ACC112 (cell line): Measurements from ENCODE around the gene CEMIP2.

Experiments used
- H2AFZ ChIP-seq: fragments of 200-600 bp; sonication (generic); one replicate; pipeline ENCODE4 v1.6.0; 2017; ENCODE audit warnings: antibody characterized with exemption, low read length; ENCODE audit not compliant: unreplicated experiment
- H3K27ac ChIP-seq: fragments of 200-600 bp; sonication (generic); 2 replicates; pipeline ENCODE4 v1.5.1; 2014; ENCODE audit warnings: low read depth, mild to moderate bottlenecking, antibody characterized with exemption, low read length, moderate library complexity
- H3K27me3 ChIP-seq: fragments of 200-600 bp; sonication (generic); 2 replicates; pipeline ENCODE4 v1.6.1; 2014; ENCODE audit warnings: mild to moderate bottlenecking, antibody characterized with exemption, low read length, moderate library complexity, mixed read lengths; ENCODE audit not compliant: insufficient read depth
- H3K36me3 ChIP-seq: fragments of 200-600 bp; sonication (generic); 2 replicates; pipeline ENCODE4 v1.6.1; 2016; ENCODE audit warnings: mild to moderate bottlenecking, antibody characterized with exemption, low read length, moderate library complexity, mixed read lengths; ENCODE audit not compliant: insufficient read depth
- H3K4me1 ChIP-seq: fragments of 200-600 bp; sonication (generic); one replicate; pipeline ENCODE4 v1.6.1; 2016; ENCODE audit warnings: low read length, mixed read lengths; ENCODE audit not compliant: insufficient read depth, unreplicated experiment, control insufficient read depth
- H3K4me3 ChIP-seq: fragments of 200-600 bp; sonication (generic); 2 replicates; pipeline ENCODE4 v1.5.1; 2014; ENCODE audit warnings: mild to moderate bottlenecking, low read depth, low read length
- H3K79me2 ChIP-seq: fragments of 200-600 bp; sonication (generic); one replicate; pipeline ENCODE4 v1.6.0; 2016; ENCODE audit warnings: low read length; ENCODE audit not compliant: control insufficient read depth, unreplicated experiment, insufficient read depth

The CEMIP2 gene

GRCh38 chr9:71772726-71773125, 4.4 kb upstream of the CEMIP2 start:
- Histone ChIP-seq H3K27me3 (no peaks in the 10 kb centered on the region), H2AFZ (no peak overlapping the region), H3K4me1 (no peaks in the 10 kb centered on the region), H3K79me2 (peaks cover 4% of the 10 kb centered on the region), H3K36me3 (no peaks in the 10 kb centered on the region), H3K27ac (no peak overlapping the region), H3K4me3 (no peak overlapping the region)

DNA sequence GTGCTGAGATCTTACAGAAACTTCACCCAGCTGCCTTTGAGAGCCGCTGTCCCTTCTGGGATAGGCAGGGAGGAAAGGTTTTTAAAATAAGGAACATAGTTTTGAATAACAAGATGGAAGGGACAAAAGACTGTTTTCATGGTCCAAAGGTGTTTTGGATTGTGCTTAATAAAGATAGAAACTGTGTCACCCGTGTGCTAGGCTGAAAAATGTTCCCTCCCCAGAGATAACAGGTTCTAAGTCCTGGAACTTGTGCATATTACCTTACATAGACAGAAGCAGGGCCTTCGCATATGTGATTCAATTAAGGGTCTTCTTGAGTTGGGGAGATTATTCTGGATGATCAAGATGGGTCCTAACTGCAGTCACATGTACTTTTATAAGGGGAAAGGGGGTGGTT, 1.9 kb upstream of the CEMIP2 start:
- H3K4me1 ChIP-seq, result peaks cover 20% of the 10 kb centered on the region
- H2AFZ ChIP-seq, result no peak overlapping the region
- no peak overlapping the region for H3K27ac ChIP-seq
- peaks cover 26% of the 10 kb centered on the region for H3K79me2 ChIP-seq
- H3K27me3 ChIP-seq, result no peaks in the 10 kb centered on the region
- H3K36me3 ChIP-seq, result no peaks in the 10 kb centered on the region
- H3K4me3 ChIP-seq, result no peak overlapping the region; the same call in 1 of the 2 replicates

- Histone ChIP-seq H3K36me3 (no peaks in the 10 kb centered on the region), H3K27ac (no peak overlapping the region), H3K27me3 (no peaks in the 10 kb centered on the region), H3K79me2 (peaks cover 32% of the 10 kb centered on the region), H2AFZ (peak overlapping the region; percentile 53), H3K4me3 (peak overlapping the region; percentile 82), H3K4me1 (peaks cover 27% of the 10 kb centered on the region)
Observed at GRCh38 chr9:71769175-71770161, 1.2 kb upstream of the CEMIP2 start.

- Histone ChIP-seq H3K27me3 (no peaks in the 10 kb centered on the region), H3K79me2 (peaks cover 35% of the 10 kb centered on the region), H3K36me3 (no peaks in the 10 kb centered on the region), H3K27ac (no peak overlapping the region), H3K4me1 (peaks cover 43% of the 10 kb centered on the region), H2AFZ (peak overlapping the region; percentile 86), H3K4me3 (peak overlapping the region; percentile 98)
Observed at GRCh38 chr9:71767776-71768321, 464 bp downstream of the CEMIP2 start.

DNA sequence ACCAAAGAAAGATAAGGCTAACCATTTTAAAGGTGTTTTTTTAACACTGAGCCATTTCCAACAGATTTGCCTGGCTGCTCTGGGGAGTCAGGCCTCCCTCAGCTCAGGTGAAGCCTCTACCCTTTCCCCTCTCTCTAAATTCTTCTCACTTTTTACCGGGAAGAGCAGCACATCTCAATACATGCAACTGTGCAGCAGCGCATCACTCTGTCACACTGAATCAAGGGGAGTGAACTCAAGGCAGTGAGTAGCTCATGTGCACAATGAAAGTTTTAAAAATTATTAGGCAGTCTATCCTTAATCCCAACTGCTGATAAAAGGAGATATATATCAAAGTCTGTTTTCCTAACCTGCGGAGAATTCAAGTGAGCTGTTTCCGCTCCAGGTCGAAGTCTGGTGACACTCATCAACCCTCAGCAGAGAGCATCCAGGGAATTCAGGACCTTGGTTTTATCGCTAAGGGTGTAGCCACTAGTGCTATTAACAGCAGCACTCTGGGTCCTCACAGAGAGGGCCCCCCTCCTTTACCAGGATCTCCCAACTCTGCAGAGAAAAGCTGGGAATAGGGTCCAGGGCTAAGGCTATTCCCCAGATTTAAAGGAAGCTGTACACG, 1.0 kb downstream of the CEMIP2 start:
- peaks cover 35% of the 10 kb centered on the region for H3K79me2 ChIP-seq
- H2AFZ ChIP-seq, result peak overlapping the region; percentile 86
- H3K27ac ChIP-seq, result no peak overlapping the region
- H3K4me3 ChIP-seq, result peak overlapping the region; percentile 98
- peaks cover 49% of the 10 kb centered on the region for H3K4me1 ChIP-seq
- no peaks in the 10 kb centered on the region for H3K27me3 ChIP-seq
- H3K36me3 ChIP-seq, result no peaks in the 10 kb centered on the region

- no peak overlapping the region for H2AFZ ChIP-seq
- no peaks in the 10 kb centered on the region for H3K27me3 ChIP-seq
- H3K27ac ChIP-seq, result no peak overlapping the region
- H3K36me3 ChIP-seq, result no peaks in the 10 kb centered on the region
- H3K79me2 ChIP-seq, result peaks cover 41% of the 10 kb centered on the region
- peaks cover 55% of the 10 kb centered on the region for H3K4me1 ChIP-seq
- H3K4me3 ChIP-seq, result peak overlapping the region; percentile 98
Observed at GRCh38 chr9:71766663-71767062, 1.6 kb downstream of the CEMIP2 start.

DNA sequence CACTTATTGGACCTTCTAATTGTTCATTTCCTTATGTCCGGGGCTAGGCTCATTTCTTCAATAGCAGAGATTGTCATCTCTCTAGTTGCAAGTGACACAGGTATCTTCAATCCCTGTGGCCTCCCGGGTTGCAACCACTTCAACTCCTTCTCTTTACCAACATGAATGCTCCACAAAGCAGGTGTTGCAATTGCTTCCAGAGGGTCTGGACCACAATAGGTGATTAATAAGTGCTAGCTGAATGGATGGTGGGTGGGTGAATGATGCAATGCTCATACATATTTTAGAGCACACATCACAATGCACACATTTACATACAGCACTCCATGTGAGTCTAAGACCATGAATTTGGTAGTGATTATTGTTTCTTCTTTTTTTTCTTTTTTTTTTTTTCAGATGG, 2.6 kb downstream of the CEMIP2 start:
- no peaks in the 10 kb centered on the region for H3K36me3 ChIP-seq
- H3K27me3 ChIP-seq, result no peaks in the 10 kb centered on the region
- H2AFZ ChIP-seq, result no peak overlapping the region
- no peak overlapping the region for H3K4me3 ChIP-seq
- peaks cover 51% of the 10 kb centered on the region for H3K79me2 ChIP-seq
- peaks cover 64% of the 10 kb centered on the region for H3K4me1 ChIP-seq
- no peak overlapping the region for H3K27ac ChIP-seq

DNA sequence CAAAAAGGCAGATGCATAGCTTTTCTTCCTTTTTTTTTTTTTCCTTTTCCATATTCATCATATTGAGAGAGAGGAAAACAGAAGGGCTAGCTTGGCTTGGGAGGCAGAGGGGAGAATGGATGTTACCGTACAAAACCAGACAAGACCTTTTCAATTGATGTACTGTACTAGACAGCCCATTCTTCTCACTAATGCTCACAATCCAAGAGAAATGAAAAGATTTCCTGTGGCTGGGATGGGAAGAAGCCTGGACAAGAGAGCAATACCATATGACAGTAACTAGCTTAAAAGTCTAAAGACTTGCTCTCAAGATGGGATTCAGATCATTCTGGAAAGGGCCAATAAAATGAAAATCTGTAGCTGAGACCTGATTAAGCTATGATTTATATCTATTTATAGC, 3.4 kb downstream of the CEMIP2 start:
- no peaks in the 10 kb centered on the region for H3K27me3 ChIP-seq
- H3K4me3 ChIP-seq, result no peak overlapping the region
- H3K27ac ChIP-seq, result 0 out of 2 replicates have a peak overlapping the region, but pooled peaks have one; percentile 1
- peaks cover 64% of the 10 kb centered on the region for H3K4me1 ChIP-seq
- peaks cover 54% of the 10 kb centered on the region for H3K79me2 ChIP-seq
- H3K36me3 ChIP-seq, result no peaks in the 10 kb centered on the region
- H2AFZ ChIP-seq, result no peak overlapping the region

DNA sequence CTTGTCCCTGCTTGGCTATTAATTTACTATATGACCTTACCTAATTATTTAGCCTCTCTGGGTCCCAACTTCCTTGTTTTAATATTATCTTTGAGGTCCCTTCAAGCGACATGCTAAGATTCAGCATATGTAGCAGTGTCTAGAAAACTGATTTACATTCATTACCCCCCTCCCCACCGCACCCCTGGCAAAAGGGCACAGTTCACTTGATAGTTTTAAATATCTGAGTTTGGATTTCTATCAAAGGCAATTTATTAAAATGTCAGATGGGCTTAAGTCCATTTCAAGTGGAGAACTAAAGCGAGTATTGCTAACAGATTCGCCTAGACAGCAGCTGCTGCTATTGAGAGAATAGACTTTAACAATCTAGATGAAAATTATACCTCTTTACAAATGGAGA, 3.9 kb downstream of the CEMIP2 start:
- Histone ChIP-seq H3K27me3 (no peaks in the 10 kb centered on the region), H3K79me2 (peaks cover 55% of the 10 kb centered on the region), H3K4me3 (no peak overlapping the region), H3K36me3 (no peaks in the 10 kb centered on the region), H3K27ac (peak overlapping the region; percentile 65), H2AFZ (no peak overlapping the region), H3K4me1 (peaks cover 64% of the 10 kb centered on the region)

DNA sequence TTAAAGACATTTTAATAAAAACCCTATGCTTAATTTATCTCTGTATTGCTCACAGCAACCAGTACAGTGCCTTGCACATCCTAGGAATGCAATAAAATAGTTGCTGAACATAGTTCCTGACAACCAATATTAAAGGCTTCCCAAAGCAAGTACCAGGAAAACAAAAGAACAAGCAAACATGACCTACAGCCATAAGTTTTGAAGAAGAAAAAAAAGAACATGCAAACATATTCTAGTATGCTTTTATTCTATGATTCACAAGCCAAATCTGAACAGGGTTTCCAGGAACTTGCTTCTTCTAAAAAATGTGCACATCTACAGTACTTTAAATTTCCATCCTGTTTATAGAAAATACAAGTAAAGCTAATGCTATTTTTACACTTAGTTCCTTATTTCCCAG, 4.5 kb downstream of the CEMIP2 start:
- Histone ChIP-seq H3K27ac (peak overlapping the region; percentile 65), H3K36me3 (no peaks in the 10 kb centered on the region), H3K27me3 (no peaks in the 10 kb centered on the region), H3K4me3 (peak overlapping the region; percentile 2; the same call in 1 of the 2 replicates), H3K4me1 (peaks cover 68% of the 10 kb centered on the region), H3K79me2 (peaks cover 61% of the 10 kb centered on the region), H2AFZ (no peak overlapping the region)
